HEK293 (cell line): ENCODE results near the gene CPA4.

Experiments used
- CTCF ChIA-PET: fragments of 350-600 bp; formaldehyde crosslinking; extraction: SDS; loops from one replicate; lab custom pipeline; 2021; ENCODE audit warnings: antibody characterized with exemption; lab: Yijun Ruan, JAX
- POLR2A ChIA-PET: fragments of 300-600 bp; formaldehyde crosslinking; extraction: SDS; loops from one replicate; lab custom pipeline; 2020; ENCODE audit warnings: antibody characterized with exemption, inconsistent platforms; lab: Yijun Ruan, JAX
- H3K27ac ChIP-seq: fragments of 200-500 bp; sonication (Bioruptor generic); 2 replicates; pipeline ENCODE4 v1.5.1; 2014; ENCODE audit warnings: low read depth, low read length, control low read depth, inconsistent platforms; ENCODE audit errors: extremely low read depth
- H3K36me3 ChIP-seq, 2 experiments: fragments of 200-500 bp in 1 of 2; sonication (Bioruptor generic) in 1 of 2; 1 replicate in 1 of 2; 2 replicates in 1 of 2; pipeline ENCODE4 v1.5.1; 2014 to 2017; ENCODE audit warnings: inconsistent platforms in 2 of 2, low read length in 2 of 2; ENCODE audit not compliant: control insufficient read depth in 2 of 2, insufficient read depth in 1 of 2
- H3K4me1 ChIP-seq: fragments of 200-500 bp; sonication (Bioruptor generic); 2 replicates; pipeline ENCODE4 v1.5.1; 2014; ENCODE audit warnings: mild to moderate bottlenecking, low read length, inconsistent platforms; ENCODE audit not compliant: control insufficient read depth, insufficient read depth
- H3K4me3 ChIP-seq: 2 replicates; pipeline ENCODE4 v1.5.1; 2011; ENCODE audit warnings: low read depth, mild to moderate bottlenecking, control low read depth, low read length, moderate library complexity
- H3K9me3 ChIP-seq: fragments of 200-500 bp; sonication (Bioruptor generic); 2 replicates; pipeline ENCODE4 v1.5.1; 2014; ENCODE audit warnings: low read depth, low read length, inconsistent platforms; ENCODE audit not compliant: control insufficient read depth, insufficient read depth
- BCL11A ChIP-seq: fragments of 450-650 bp; formaldehyde crosslinking; IDR thresholded peaks from 2 replicates; pipeline ENCODE4 v1.5.1; 2016; ENCODE audit warnings: low read depth, missing biosample characterization, missing genetic modification characterization
- KLF1 ChIP-seq: fragments of 450-650 bp; formaldehyde crosslinking; IDR thresholded peaks from 2 replicates; pipeline ENCODE4 v1.5.1; 2016; ENCODE audit warnings: missing biosample characterization, missing genetic modification characterization
- MYNN ChIP-seq: fragments of 450-650 bp; formaldehyde crosslinking; IDR thresholded peaks from 2 replicates; pipeline ENCODE4 v1.5.1; 2016; ENCODE audit warnings: missing biosample characterization, missing genetic modification characterization, borderline replicate concordance
- SETDB1 ChIP-seq: IDR thresholded peaks from one replicate; pipeline ENCODE4 v1.6.1; 2017; ENCODE audit warnings: mild to moderate bottlenecking, low read length, moderate library complexity, mixed read lengths; ENCODE audit not compliant: insufficient read length
- SP2 ChIP-seq: fragments of 450-650 bp; formaldehyde crosslinking; IDR thresholded peaks from 2 replicates; pipeline ENCODE4 v1.5.1; 2016; ENCODE audit warnings: missing biosample characterization, missing genetic modification characterization
- WT1 ChIP-seq: fragments of 450-650 bp; formaldehyde crosslinking; IDR thresholded peaks from 2 replicates; pipeline ENCODE4 v1.5.1; 2016; ENCODE audit warnings: missing biosample characterization, missing genetic modification characterization
- ZBTB48 ChIP-seq: fragments of 450-650 bp; formaldehyde crosslinking; IDR thresholded peaks from 2 replicates; pipeline ENCODE4 v1.5.1; 2016; ENCODE audit warnings: missing biosample characterization, missing genetic modification characterization
- ZFP69B ChIP-seq: fragments of 450-650 bp; formaldehyde crosslinking; IDR thresholded peaks from 2 replicates; pipeline ENCODE4 v1.5.1; 2016; ENCODE audit warnings: missing biosample characterization, missing genetic modification characterization
- ZNF366 ChIP-seq: fragments of 450-650 bp; formaldehyde crosslinking; conservative IDR thresholded peaks from 2 replicates; pipeline ENCODE4 v1.5.1; 2016; ENCODE audit warnings: missing biosample characterization, missing genetic modification characterization
- ZNF404 ChIP-seq: fragments of 450-650 bp; formaldehyde crosslinking; IDR thresholded peaks from 2 replicates; pipeline ENCODE4 v1.5.1; 2017; ENCODE audit warnings: missing biosample characterization, missing genetic modification characterization
- ZNF426 ChIP-seq: fragments of 450-650 bp; formaldehyde crosslinking; IDR thresholded peaks from 2 replicates; pipeline ENCODE4 v1.5.1; 2017; ENCODE audit warnings: missing biosample characterization, missing genetic modification characterization, mild to moderate bottlenecking, inconsistent platforms, moderate library complexity
- ZNF555 ChIP-seq: fragments of 450-650 bp; formaldehyde crosslinking; conservative IDR thresholded peaks from 2 replicates; pipeline ENCODE4 v1.5.1; 2017; ENCODE audit warnings: missing biosample characterization, mild to moderate bottlenecking, missing genetic modification characterization, inconsistent platforms
- ZNF561 ChIP-seq: fragments of 450-650 bp; IDR thresholded peaks from 2 replicates; pipeline ENCODE4 v1.5.1; 2018; ENCODE audit warnings: missing biosample characterization, missing genetic modification characterization, borderline replicate concordance
- ZNF596 ChIP-seq: fragments of 450-650 bp; IDR thresholded peaks from 2 replicates; pipeline ENCODE4 v1.5.0; 2018; ENCODE audit warnings: missing biosample characterization, mild to moderate bottlenecking, missing genetic modification characterization, moderate library complexity
- ZNF626 ChIP-seq: fragments of 450-650 bp; sonication (Bioruptor Pico); formaldehyde crosslinking; IDR thresholded peaks from 2 replicates; pipeline ENCODE4 v1.5.1; 2018; ENCODE audit warnings: missing biosample characterization, missing genetic modification characterization, inconsistent platforms
- ZNF629 ChIP-seq: fragments of 450-650 bp; formaldehyde crosslinking; IDR thresholded peaks from 2 replicates; pipeline ENCODE4 v1.5.1; 2017; ENCODE audit warnings: missing biosample characterization, missing genetic modification characterization
- ZNF654 ChIP-seq: fragments of 450-650 bp; formaldehyde crosslinking; IDR thresholded peaks from 2 replicates; pipeline ENCODE4 v1.5.1; 2016; ENCODE audit warnings: low read depth, missing biosample characterization, missing genetic modification characterization
- ZNF658 ChIP-seq: fragments of 450-650 bp; formaldehyde crosslinking; IDR thresholded peaks from 2 replicates; pipeline ENCODE4; 2016; ENCODE audit warnings: missing biosample characterization, missing genetic modification characterization
- ZNF776 ChIP-seq: fragments of 450-650 bp; formaldehyde crosslinking; IDR thresholded peaks from 2 replicates; pipeline ENCODE4 v1.5.0; 2017; ENCODE audit warnings: missing biosample characterization, missing genetic modification characterization, borderline replicate concordance
- TF ChIP-seq, protein P1 (sequence below): fragments of 450-650 bp; formaldehyde crosslinking; IDR thresholded peaks from 2 replicates; pipeline ENCODE4 v1.5.1; 2017; ENCODE audit warnings: missing biosample characterization, missing genetic modification characterization
- TF ChIP-seq, protein P2 (sequence below): fragments of 450-650 bp; formaldehyde crosslinking; IDR thresholded peaks from 2 replicates; pipeline ENCODE4 v1.5.1; 2016; ENCODE audit warnings: missing biosample characterization, missing genetic modification characterization
- TF ChIP-seq, protein P3 (sequence below): fragments of 450-650 bp; formaldehyde crosslinking; IDR thresholded peaks from 2 replicates; pipeline ENCODE4 v1.5.1; 2016; ENCODE audit warnings: missing biosample characterization, missing genetic modification characterization, borderline replicate concordance
- TF ChIP-seq, protein P4 (sequence below): fragments of 450-650 bp; formaldehyde crosslinking; IDR thresholded peaks from 2 replicates; pipeline ENCODE4 v1.5.1; 2016; ENCODE audit warnings: missing biosample characterization, missing genetic modification characterization

The CPA4 gene

DNA sequence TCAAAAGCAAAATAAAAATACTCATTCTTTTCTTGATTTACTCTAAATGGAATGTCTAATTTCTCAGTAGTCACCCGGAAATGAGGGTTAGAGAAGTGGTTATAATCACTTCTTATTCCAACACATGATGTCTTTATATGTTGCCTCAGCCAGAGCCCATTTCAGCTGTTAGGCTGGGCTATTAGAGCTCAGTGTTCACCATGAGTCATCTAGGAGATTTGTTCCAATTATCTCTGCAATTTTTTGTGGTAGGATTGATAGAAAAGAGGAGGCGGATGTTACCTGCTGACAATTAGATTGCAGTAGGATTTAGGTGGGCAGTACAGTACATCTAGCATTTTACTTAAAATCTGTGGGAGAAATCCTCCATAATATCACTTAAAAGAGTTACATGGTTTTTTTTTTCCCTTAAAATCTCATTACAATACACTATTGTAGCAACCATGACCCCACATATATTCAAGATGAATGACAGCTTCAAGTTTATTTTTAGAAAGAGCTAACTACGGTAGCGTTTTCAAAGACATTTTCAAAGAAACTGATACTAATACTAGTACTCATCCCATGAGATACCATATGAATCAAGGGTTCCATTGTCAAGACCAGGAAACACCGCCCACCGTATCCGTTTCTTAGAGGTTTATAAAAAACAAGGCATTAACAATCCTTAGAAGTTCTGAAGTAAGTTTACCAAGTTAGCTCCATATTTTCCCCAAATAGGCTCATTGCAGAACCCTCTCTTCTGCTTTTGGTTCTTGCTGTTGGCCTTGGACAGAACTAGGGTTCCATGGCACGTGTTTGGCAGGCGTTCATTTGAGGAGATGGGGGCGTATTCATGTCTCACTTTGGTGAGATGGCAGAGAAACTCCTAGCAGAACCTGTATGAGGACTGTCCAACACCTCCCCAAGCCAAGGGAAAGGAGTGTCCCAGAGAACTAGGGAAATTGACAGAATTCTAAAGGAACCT, 15.9 kb upstream of the CPA4 start (continued):
- TF ChIP-seq, protein P1, sequence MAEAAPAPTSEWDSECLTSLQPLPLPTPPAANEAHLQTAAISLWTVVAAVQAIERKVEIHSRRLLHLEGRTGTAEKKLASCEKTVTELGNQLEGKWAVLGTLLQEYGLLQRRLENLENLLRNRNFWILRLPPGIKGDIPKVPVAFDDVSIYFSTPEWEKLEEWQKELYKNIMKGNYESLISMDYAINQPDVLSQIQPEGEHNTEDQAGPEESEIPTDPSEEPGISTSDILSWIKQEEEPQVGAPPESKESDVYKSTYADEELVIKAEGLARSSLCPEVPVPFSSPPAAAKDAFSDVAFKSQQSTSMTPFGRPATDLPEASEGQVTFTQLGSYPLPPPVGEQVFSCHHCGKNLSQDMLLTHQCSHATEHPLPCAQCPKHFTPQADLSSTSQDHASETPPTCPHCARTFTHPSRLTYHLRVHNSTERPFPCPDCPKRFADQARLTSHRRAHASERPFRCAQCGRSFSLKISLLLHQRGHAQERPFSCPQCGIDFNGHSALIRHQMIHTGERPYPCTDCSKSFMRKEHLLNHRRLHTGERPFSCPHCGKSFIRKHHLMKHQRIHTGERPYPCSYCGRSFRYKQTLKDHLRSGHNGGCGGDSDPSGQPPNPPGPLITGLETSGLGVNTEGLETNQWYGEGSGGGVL (tag by site-specific recombination) = no peak
- TF ChIP-seq ZNF629 = no peak
- TF ChIP-seq ZNF426 (tag by site-specific recombination) = no peak
- no peak for TF ChIP-seq ZNF366 (tag by site-specific recombination)
- no peak for TF ChIP-seq ZNF555 (tag by site-specific recombination)
- TF ChIP-seq ZNF776 (tag by site-specific recombination) = no peak
- TF ChIP-seq ZFP69B = no peak
- TF ChIP-seq, protein P2, sequence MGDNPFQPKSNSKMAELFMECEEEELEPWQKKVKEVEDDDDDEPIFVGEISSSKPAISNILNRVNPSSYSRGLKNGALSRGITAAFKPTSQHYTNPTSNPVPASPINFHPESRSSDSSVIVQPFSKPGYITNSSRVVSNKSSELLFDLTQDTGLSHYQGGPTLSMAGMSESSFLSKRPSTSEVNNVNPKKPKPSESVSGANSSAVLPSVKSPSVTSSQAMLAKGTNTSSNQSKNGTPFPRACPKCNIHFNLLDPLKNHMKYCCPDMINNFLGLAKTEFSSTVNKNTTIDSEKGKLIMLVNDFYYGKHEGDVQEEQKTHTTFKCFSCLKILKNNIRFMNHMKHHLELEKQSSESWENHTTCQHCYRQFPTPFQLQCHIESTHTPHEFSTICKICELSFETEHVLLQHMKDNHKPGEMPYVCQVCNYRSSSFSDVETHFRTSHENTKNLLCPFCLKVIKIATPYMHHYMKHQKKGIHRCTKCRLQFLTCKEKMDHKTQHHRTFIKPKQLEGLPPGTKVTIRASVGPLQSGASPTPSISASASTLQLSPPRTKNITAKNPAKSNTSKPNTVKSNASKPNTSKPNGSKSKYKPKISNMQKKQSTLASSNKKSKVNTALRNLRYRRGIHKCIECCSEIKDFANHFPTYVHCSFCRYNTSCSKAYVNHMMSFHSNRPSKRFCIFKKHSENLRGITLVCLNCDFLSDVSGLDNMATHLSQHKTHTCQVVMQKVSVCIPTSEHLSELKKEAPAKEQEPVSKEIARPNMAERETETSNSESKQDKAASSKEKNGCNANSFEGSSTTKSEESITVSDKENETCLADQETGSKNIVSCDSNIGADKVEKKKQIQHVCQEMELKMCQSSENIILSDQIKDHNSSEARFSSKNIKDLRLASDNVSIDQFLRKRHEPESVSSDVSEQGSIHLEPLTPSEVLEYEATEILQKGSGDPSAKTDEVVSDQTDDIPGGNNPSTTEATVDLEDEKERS (tag by site-specific recombination) = no peak
- no peak for TF ChIP-seq SP2 (tag by site-specific recombination)
- TF ChIP-seq, all 188 proteins: peak for 0

DNA sequence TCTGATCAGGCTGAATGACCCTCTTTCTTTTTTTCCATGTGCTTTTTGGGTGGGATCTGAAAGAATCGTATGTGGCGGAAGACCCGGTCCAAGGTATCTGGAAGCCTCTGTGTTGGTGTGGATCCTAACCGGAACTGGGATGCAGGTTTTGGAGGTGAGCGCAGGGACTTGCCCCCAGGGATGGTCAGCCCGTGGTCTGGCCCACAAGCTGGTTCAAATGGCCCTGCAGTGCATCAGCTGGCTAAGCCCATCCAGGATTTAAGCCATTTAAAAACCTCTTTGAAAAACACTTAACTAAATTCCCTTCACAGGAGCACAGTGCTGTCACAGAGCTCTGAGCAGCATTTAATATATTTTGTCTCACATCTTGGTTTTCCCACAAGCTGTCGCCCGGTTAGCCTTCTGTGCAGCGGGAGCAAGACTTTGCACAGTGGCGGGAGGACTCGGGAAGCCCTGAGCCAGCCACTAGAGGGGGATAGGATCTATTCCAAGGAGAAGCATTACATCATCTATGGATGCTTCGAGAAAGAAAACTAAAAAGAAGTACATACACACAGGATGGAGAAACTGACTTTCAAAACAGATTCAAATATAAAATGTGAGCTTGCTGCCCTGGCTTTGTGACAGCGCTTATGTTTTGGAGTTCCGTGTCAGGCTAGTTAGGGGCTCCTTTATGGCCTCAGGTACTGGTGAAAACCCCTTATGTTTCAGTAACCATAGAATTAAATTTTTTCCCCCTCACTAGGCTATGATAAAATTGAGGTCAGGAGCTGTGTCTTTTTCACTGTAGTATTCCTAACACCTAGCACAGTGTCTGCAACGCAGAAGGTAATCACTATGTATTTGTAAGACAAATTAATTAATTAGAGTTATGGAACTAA, 15.0 kb upstream of the CPA4 start:
- Histone ChIP-seq H3K4me1 (no peaks in the 10 kb centered on the region), H3K9me3 (no peaks in the 10 kb centered on the region), H3K36me3 (no peaks in the 10 kb centered on the region), H3K4me3 (no peak overlapping the region), H3K27ac (no peak overlapping the region)
- ChIA-PET CTCF (interaction anchor here (0.5 to 1.9 kb wide), 10 partner anchors 11 to 627 kb away, joined by 3 to 5 read pairs (median 4); partner anchors contain the start of genes CEP41 and TMEM209), POLR2A (interaction anchor here (1.2 kb wide), 1 partner anchor 73 kb away, joined by 3 read pairs; the partner anchor contains the start of gene TMEM209)
- TF ChIP-seq ZBTB48 = no peak
- no peak for TF ChIP-seq WT1 (tag by site-specific recombination)
- no peak for TF ChIP-seq ZNF561 (tag by site-specific recombination)
- no peak for TF ChIP-seq BCL11A (tag by site-specific recombination)
- no peak for TF ChIP-seq ZNF626 (tag by site-specific recombination)
- TF ChIP-seq ZNF658 (tag by site-specific recombination) = no peak
- TF ChIP-seq, protein P3, sequence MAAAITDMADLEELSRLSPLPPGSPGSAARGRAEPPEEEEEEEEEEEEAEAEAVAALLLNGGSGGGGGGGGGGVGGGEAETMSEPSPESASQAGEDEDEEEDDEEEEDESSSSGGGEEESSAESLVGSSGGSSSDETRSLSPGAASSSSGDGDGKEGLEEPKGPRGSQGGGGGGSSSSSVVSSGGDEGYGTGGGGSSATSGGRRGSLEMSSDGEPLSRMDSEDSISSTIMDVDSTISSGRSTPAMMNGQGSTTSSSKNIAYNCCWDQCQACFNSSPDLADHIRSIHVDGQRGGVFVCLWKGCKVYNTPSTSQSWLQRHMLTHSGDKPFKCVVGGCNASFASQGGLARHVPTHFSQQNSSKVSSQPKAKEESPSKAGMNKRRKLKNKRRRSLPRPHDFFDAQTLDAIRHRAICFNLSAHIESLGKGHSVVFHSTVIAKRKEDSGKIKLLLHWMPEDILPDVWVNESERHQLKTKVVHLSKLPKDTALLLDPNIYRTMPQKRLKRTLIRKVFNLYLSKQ (tag by site-specific recombination) = no peak
- peak; percentile 28 for TF ChIP-seq ZNF654 (tag by site-specific recombination)
- TF ChIP-seq, protein P4, sequence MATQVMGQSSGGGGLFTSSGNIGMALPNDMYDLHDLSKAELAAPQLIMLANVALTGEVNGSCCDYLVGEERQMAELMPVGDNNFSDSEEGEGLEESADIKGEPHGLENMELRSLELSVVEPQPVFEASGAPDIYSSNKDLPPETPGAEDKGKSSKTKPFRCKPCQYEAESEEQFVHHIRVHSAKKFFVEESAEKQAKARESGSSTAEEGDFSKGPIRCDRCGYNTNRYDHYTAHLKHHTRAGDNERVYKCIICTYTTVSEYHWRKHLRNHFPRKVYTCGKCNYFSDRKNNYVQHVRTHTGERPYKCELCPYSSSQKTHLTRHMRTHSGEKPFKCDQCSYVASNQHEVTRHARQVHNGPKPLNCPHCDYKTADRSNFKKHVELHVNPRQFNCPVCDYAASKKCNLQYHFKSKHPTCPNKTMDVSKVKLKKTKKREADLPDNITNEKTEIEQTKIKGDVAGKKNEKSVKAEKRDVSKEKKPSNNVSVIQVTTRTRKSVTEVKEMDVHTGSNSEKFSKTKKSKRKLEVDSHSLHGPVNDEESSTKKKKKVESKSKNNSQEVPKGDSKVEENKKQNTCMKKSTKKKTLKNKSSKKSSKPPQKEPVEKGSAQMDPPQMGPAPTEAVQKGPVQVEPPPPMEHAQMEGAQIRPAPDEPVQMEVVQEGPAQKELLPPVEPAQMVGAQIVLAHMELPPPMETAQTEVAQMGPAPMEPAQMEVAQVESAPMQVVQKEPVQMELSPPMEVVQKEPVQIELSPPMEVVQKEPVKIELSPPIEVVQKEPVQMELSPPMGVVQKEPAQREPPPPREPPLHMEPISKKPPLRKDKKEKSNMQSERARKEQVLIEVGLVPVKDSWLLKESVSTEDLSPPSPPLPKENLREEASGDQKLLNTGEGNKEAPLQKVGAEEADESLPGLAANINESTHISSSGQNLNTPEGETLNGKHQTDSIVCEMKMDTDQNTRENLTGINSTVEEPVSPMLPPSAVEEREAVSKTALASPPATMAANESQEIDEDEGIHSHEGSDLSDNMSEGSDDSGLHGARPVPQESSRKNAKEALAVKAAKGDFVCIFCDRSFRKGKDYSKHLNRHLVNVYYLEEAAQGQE = no peak
- TF ChIP-seq MYNN (tag by site-specific recombination) = no peak
- no peak for TF ChIP-seq KLF1 (tag by site-specific recombination)
- TF ChIP-seq ZNF596 (tag by site-specific recombination) = no peak
- TF ChIP-seq ZNF404 (tag by site-specific recombination) = peak; percentile 84
- no peak for TF ChIP-seq SETDB1
